K562 (cell line): ENCODE measurements around the gene HLA-DOA. TPM values are rescaled to one million over a fixed set of nuclear protein-coding genes. Genes with fewer than 3 reads are reported as not detected.

Source experiments
- ARHGAP35 ChIP-seq: fragments of 450-650 bp; IDR thresholded peaks from 2 replicates; pipeline ENCODE4 v1.6.1; 2018; ENCODE audit not compliant: partially characterized antibody
- CHCHD3 ChIP-seq: fragments of 250-450 bp; sonication (Bioruptor Pico); IDR thresholded peaks from 2 replicates; pipeline ENCODE4 v2.1.2; 2022; ENCODE audit warnings: mild to moderate bottlenecking
- EHMT2 ChIP-seq: fragments of 450-650 bp; IDR thresholded peaks from 2 replicates; pipeline ENCODE4 v1.6.1; 2018; ENCODE audit warnings: antibody characterized with exemption
- FOXA3 ChIP-seq, 2 experiments: fragments of 450-650 bp in 1 of 2; sonication (generic) in 1 of 2; formaldehyde crosslinking; IDR thresholded peaks in 1 of 2; conservative IDR thresholded peaks in 1 of 2; 2 replicates each; pipeline versions ENCODE4 v1.4.0 to v1.8.0; 2020 to 2022; ENCODE audit warnings: mild to moderate bottlenecking in 2 of 2, missing genetic modification reagents in 1 of 2
- GABPA ChIP-seq: fragments of 200-800 bp; sonication (Bioruptor generic); conservative IDR thresholded peaks from 2 replicates; pipeline ENCODE4 v1.6.1; 2016; ENCODE audit warnings: low read depth, missing genetic modification characterization, missing compliant biosample characterization
- IRF9 ChIP-seq: fragments of 450-650 bp; IDR thresholded peaks from 2 replicates; pipeline ENCODE4 v1.6.1; 2016; ENCODE audit warnings: missing biosample characterization, missing genetic modification characterization
- NCOA2 ChIP-seq, 2 experiments: fragments of 450-650 bp; IDR thresholded peaks; 2 replicates each; pipeline ENCODE4 v1.6.1; 2018; ENCODE audit warnings: mild to moderate bottlenecking in 2 of 2, moderate library complexity in 1 of 2; ENCODE audit not compliant: partially characterized antibody in 2 of 2
- RAD21 ChIP-seq, 2 experiments: fragments of 250-450 bp in 1 of 2; fragments of 450-650 bp in 1 of 2; sonication (Bioruptor Pico) in 1 of 2; formaldehyde crosslinking in 1 of 2; IDR thresholded peaks in 1 of 2; conservative IDR thresholded peaks in 1 of 2; 2 replicates each; pipeline versions ENCODE4 v1.4.0 to v1.8.0; 2020 to 2022; ENCODE audit warnings: mild to moderate bottlenecking in 2 of 2, moderate library complexity in 1 of 2
- RBM25 ChIP-seq: fragments of 200-400 bp; formaldehyde crosslinking; IDR thresholded peaks from 2 replicates; pipeline ENCODE4 v1.6.1; 2018; ENCODE audit warnings: low read length, low read depth, moderate library complexity; ENCODE audit not compliant: severe bottlenecking
- SNRNP70 ChIP-seq: fragments of 200-400 bp; formaldehyde crosslinking; optimal IDR thresholded peaks from 2 replicates; pipeline ENCODE3; 2017; ENCODE audit warnings: low read depth, low read length
- SREBF1 ChIP-seq: fragments of 150-350 bp; IDR thresholded peaks from 2 replicates; pipeline ENCODE4 v1.6.1; 2014; ENCODE audit warnings: antibody characterized with exemption, low read depth, low read length, borderline replicate concordance
- polyA plus RNA-seq, 8 experiments: library from polyadenylated mRNA; depleted of rRNA in 4 of 8; stranded (reverse) in 5 of 8; unstranded in 3 of 8; fragments of >200 nt; fragmentation: Nextera tagmentation in 2 of 8; fragmentation: Illumina TruSeq in 1 of 8; extraction: Ambion mirVana in 2 of 8; extraction: Trizol in 1 of 8; gene quantifications; 2 replicates each; pipeline versions ENCODE4 v1.2.1 to v1.2.3, GENCODE V29; 2011 to 2014; ENCODE audit warnings: inconsistent platforms in 1 of 8, missing spikeins in 1 of 8
- total RNA-seq, 7 experiments: library from RNA; depleted of rRNA in 6 of 7; stranded (reverse); fragments of >200 nt in 6 of 7; fragmentation: Illumina TruSeq in 2 of 7; extraction: Trizol in 2 of 7; gene quantifications; 2 replicates each; pipeline versions ENCODE4 v1.2.1 to v1.2.3, GENCODE V29; 2011 to 2021; ENCODE audit warnings: low replicate concordance in 1 of 7
- TF ChIP-seq, protein P1 (sequence below): sonication (generic); formaldehyde crosslinking; IDR thresholded peaks from 2 replicates; pipeline ENCODE4 v1.8.0; 2022; ENCODE audit warnings: mild to moderate bottlenecking, missing genetic modification reagents
- TF ChIP-seq, protein P2 (sequence below): fragments of 450-650 bp; IDR thresholded peaks from 2 replicates; pipeline ENCODE4 v1.7.1; 2018; ENCODE audit warnings: mild to moderate bottlenecking, low read depth; ENCODE audit not compliant: partially characterized antibody
- TF ChIP-seq, protein P3 (sequence below): fragments of 450-650 bp; IDR thresholded peaks from 2 replicates; pipeline ENCODE4 v1.6.1; 2018; ENCODE audit not compliant: partially characterized antibody

HLA-DOA gene
- total and polyA plus RNA-seq, 9 of the 15 experiments (the other 6 are each of a cell fraction or from before 2014, with no cell fraction given): 0.07 TPM; not detected in 8

DNA sequence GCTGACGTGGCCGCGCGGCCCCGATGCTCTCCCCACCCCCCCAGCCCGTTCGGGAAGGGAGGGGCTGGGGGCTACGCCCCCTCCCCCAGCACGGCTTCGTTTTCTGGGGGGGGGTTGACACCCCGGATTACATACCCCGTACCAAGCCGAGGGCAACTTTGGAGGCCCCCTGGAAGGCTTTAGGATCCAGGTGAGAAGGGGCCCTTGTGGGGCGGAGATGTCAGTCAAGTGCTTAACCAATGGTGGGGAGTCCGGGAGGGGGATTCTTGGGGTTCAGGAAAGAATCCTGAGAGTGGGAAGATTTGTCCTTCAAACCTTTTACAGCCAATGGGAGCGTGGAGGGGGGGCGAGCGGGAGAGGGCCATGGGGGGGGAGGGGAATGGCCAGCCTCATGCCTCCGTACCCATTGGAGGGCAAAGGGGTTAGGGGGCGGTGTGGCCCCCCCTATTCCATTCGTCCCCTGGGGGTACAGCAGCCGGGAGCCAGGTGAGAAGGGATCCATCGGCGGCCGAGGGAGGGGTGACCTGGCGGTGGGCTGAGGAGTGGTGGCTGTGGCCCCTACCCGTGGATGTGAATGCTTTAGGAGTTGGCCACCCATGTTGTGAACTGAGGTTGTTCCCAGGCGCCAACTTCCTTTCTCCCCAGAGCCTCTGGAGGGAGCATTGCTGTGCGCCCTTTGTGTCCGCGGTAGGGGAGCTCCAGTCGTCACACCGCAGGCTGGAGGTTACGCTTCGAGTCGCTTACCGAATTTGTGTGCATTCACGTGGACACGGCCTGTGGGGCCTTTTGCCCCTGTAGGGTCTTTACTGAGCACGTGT lies 40.3 kb downstream of the HLA-DOA start (continued):
- TF ChIP-seq, protein P1, sequence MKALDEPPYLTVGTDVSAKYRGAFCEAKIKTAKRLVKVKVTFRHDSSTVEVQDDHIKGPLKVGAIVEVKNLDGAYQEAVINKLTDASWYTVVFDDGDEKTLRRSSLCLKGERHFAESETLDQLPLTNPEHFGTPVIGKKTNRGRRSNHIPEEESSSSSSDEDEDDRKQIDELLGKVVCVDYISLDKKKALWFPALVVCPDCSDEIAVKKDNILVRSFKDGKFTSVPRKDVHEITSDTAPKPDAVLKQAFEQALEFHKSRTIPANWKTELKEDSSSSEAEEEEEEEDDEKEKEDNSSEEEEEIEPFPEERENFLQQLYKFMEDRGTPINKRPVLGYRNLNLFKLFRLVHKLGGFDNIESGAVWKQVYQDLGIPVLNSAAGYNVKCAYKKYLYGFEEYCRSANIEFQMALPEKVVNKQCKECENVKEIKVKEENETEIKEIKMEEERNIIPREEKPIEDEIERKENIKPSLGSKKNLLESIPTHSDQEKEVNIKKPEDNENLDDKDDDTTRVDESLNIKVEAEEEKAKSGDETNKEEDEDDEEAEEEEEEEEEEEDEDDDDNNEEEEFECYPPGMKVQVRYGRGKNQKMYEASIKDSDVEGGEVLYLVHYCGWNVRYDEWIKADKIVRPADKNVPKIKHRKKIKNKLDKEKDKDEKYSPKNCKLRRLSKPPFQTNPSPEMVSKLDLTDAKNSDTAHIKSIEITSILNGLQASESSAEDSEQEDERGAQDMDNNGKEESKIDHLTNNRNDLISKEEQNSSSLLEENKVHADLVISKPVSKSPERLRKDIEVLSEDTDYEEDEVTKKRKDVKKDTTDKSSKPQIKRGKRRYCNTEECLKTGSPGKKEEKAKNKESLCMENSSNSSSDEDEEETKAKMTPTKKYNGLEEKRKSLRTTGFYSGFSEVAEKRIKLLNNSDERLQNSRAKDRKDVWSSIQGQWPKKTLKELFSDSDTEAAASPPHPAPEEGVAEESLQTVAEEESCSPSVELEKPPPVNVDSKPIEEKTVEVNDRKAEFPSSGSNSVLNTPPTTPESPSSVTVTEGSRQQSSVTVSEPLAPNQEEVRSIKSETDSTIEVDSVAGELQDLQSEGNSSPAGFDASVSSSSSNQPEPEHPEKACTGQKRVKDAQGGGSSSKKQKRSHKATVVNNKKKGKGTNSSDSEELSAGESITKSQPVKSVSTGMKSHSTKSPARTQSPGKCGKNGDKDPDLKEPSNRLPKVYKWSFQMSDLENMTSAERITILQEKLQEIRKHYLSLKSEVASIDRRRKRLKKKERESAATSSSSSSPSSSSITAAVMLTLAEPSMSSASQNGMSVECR: peak; percentile 70; the same call in 1 of the 2 replicates
- TF ChIP-seq IRF9 (tag) (no peak), RBM25 (peak; percentile 21), RAD21 (CRISPR knock-in tag; conservative IDR thresholded peaks at IDR 0.05 in 1 of 2, IDR thresholded peaks at IDR 0.05 in 1 of 2) (no peak), FOXA3 (CRISPR knock-in tag; conservative IDR thresholded peaks at IDR 0.05 in 1 of 2, IDR thresholded peaks at IDR 0.05 in 1 of 2) (no peak), SNRNP70 (no peak), EHMT2 (no peak), GABPA (no peak), NCOA2 (IDR thresholded peaks at IDR 0.05; ENCODE audit: partially characterized antibody in 2 of 2) (no peak), ARHGAP35 (no peak), CHCHD3 (CRISPR knock-in tag) (no peak), SREBF1 (no peak)
- TF ChIP-seq, protein P2, sequence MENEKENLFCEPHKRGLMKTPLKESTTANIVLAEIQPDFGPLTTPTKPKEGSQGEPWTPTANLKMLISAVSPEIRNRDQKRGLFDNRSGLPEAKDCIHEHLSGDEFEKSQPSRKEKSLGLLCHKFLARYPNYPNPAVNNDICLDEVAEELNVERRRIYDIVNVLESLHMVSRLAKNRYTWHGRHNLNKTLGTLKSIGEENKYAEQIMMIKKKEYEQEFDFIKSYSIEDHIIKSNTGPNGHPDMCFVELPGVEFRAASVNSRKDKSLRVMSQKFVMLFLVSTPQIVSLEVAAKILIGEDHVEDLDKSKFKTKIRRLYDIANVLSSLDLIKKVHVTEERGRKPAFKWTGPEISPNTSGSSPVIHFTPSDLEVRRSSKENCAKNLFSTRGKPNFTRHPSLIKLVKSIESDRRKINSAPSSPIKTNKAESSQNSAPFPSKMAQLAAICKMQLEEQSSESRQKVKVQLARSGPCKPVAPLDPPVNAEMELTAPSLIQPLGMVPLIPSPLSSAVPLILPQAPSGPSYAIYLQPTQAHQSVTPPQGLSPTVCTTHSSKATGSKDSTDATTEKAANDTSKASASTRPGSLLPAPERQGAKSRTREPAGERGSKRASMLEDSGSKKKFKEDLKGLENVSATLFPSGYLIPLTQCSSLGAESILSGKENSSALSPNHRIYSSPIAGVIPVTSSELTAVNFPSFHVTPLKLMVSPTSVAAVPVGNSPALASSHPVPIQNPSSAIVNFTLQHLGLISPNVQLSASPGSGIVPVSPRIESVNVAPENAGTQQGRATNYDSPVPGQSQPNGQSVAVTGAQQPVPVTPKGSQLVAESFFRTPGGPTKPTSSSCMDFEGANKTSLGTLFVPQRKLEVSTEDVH: no peak
- TF ChIP-seq, protein P3, sequence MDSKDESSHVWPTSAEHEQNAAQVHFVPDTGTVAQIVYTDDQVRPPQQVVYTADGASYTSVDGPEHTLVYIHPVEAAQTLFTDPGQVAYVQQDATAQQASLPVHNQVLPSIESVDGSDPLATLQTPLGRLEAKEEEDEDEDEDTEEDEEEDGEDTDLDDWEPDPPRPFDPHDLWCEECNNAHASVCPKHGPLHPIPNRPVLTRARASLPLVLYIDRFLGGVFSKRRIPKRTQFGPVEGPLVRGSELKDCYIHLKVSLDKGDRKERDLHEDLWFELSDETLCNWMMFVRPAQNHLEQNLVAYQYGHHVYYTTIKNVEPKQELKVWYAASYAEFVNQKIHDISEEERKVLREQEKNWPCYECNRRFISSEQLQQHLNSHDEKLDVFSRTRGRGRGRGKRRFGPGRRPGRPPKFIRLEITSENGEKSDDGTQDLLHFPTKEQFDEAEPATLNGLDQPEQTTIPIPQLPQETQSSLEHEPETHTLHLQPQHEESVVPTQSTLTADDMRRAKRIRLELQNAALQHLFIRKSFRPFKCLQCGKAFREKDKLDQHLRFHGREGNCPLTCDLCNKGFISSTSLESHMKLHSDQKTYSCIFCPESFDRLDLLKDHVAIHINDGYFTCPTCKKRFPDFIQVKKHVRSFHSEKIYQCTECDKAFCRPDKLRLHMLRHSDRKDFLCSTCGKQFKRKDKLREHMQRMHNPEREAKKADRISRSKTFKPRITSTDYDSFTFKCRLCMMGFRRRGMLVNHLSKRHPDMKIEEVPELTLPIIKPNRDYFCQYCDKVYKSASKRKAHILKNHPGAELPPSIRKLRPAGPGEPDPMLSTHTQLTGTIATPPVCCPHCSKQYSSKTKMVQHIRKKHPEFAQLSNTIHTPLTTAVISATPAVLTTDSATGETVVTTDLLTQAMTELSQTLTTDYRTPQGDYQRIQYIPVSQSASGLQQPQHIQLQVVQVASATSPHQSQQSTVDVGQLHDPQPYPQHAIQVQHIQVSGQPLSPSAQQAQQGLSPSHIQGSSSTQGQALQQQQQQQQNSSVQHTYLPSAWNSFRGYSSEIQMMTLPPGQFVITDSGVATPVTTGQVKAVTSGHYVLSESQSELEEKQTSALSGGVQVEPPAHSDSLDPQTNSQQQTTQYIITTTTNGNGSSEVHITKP: no peak
